NT2/D1 (cell line): Measurements from ENCODE around the gene C3orf70.

Experiments
- SUZ12 ChIP-seq: IDR thresholded peaks from 2 replicates; pipeline ENCODE4 v1.6.1; 2011; ENCODE audit not compliant: insufficient read length, insufficient read depth; ENCODE audit errors: extremely low read depth
- YY1 ChIP-seq: IDR thresholded peaks from 2 replicates; pipeline ENCODE4 v1.6.1; 2011; ENCODE audit not compliant: insufficient read length, insufficient read depth
- ZNF274 ChIP-seq: IDR thresholded peaks from 2 replicates; pipeline ENCODE4 v1.6.1; 2011; ENCODE audit warnings: mild to moderate bottlenecking, low read depth, low read length

DNA sequence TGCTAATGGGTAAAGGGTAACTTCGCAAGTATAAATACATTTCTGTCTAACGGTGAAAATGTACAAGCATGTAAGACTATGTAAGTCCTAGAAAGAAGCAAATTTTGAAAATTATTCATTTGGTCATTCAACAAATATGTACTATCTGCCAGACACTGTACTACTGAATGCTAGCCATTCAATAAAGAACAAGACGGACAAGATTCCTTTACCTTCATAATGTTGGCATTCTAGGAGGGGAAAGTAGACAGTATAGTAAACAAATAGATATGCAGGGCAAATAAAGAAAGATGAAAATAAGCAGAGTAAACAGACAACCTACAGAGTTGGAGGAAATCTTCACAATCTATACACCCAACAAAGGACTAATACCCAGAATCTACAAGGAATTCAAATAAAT is 32.7 kb downstream of the C3orf70 start:
- TF ChIP-seq ZNF274 = no peak
- TF ChIP-seq SUZ12 = no peak
- TF ChIP-seq YY1 = no peak
